H1 (cell line): ENCODE results near the gene VEPH1. TPM values are rescaled to one million over a fixed set of nuclear protein-coding genes. Genes with fewer than 3 reads are reported as not detected.

Source experiments
- GABPA ChIP-seq: IDR thresholded peaks from 2 replicates; pipeline ENCODE4 v1.6.1; 2011; ENCODE audit warnings: mild to moderate bottlenecking, low read length, moderate library complexity, borderline replicate concordance; ENCODE audit not compliant: insufficient read depth
- TEAD4 ChIP-seq: IDR thresholded peaks from 2 replicates; pipeline ENCODE4 v1.6.1; 2012; ENCODE audit warnings: low read depth, low read length, inconsistent platforms, mixed read lengths
- ZNF274 ChIP-seq: IDR thresholded peaks from 2 replicates; pipeline ENCODE4 v1.7.0; 2012; ENCODE audit warnings: low read length, borderline replicate concordance; ENCODE audit errors: extremely low read depth
- polyA plus RNA-seq, 7 experiments: library from polyadenylated mRNA; depleted of rRNA in 3 of 7; stranded (reverse) in 5 of 7; unstranded in 2 of 7; fragments of >200 nt in 5 of 7; fragments of 200-250 nt in 2 of 7; gene quantifications; 1 replicate in 5 of 7; 2 replicates in 1 of 7; 4 replicates in 1 of 7; pipeline versions ENCODE4 v1.2.1 to v1.2.3, GENCODE V29; 2011 to 2013; ENCODE audit warnings: missing spikeins in 2 of 7, mixed read lengths in 2 of 7
- total RNA-seq: library from RNA; stranded (reverse); fragmentation: NEBNext Ultra II Directional; extraction: Animal tissue kit (Norgen Biotek cat#: 25700); gene quantifications from 2 replicates; pipeline ENCODE4 v1.2.1, GENCODE V29; 2021
- TF ChIP-seq, protein P1 (sequence below): IDR thresholded peaks from 2 replicates; pipeline ENCODE4 v1.6.1; 2011; ENCODE audit warnings: low read depth, mild to moderate bottlenecking, low read length; ENCODE audit not compliant: insufficient read depth

VEPH1 gene
- total and polyA plus RNA-seq, 2 of the 8 experiments (the other 6 are each of a cell fraction or from before 2014, with no cell fraction given), result 12.0 to 18.3 TPM

DNA sequence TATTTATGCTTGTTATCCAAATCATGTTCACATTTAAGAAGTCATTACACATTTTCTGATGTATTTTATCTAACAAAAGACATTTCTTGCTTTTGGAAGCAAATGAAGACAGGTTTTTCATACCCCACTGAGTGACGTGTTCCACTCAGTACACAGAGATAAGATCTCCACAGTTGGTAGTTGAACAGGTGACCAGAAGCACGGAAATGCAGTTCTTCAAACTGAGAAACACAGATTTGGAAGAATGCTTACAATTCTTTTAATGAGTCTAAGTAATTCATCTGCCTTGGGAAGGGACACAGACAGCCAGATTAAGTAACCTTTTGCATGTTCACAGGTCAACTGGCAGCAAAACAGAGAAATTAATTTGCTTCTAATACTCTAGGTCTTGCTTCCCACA, 43.5 kb downstream of the VEPH1 start (continued):
- no peak for TF ChIP-seq ZNF274
- no peak for TF ChIP-seq TEAD4
- no peak for TF ChIP-seq GABPA
- TF ChIP-seq, protein P1, sequence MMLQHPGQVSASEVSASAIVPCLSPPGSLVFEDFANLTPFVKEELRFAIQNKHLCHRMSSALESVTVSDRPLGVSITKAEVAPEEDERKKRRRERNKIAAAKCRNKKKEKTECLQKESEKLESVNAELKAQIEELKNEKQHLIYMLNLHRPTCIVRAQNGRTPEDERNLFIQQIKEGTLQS, result no peak
- TF ChIP-seq, all 59 proteins: peak for 0
